GM19395 (cell line): ENCODE results near the gene ZNG1B.
"Not testable (repeated sequence)": the region's sequence is repeated elsewhere in the genome, so short reads cannot be mapped to it uniquely, and the experiment has no call there.

ENCODE experiments used
- ATAC-seq: cut with Tn5 transposase; IDR thresholded peaks from one replicate; pipeline ENCODE4 v1.9.1; 2021; ENCODE audit warnings: mild to moderate bottlenecking, moderate library complexity; ENCODE audit not compliant: unreplicated experiment

The ZNG1B gene

GRCh38 chr2:113542529-113542928 is 105.0 kb downstream of the ZNG1B start:
- ATAC-seq, result not testable (repeated sequence)
